Immature natural killer cell (primary cell): ENCODE results near the gene OLR1. TPM values are rescaled to one million over a fixed set of nuclear protein-coding genes. Genes with fewer than 3 reads are reported as not detected.

ENCODE experiments used
- DNase-seq, 3 donors: peaks; one replicate each; pipeline ENCODE4 v3.0.0; 2022; ENCODE audit warnings: mixed read lengths in 1 of 3
- H3K27ac Mint-ChIP-seq, 6 donors: one replicate each; pipeline ENCODE4 v1.8.0; 2020; ENCODE audit warnings: mixed read lengths in 6 of 6, mild to moderate bottlenecking in 5 of 6, inconsistent platforms in 4 of 6, moderate library complexity in 3 of 6
- H3K27me3 Mint-ChIP-seq, 3 donors: one replicate each; pipeline ENCODE4 v1.8.0; 2020 to 2021; ENCODE audit warnings: low read depth in 3 of 3, mild to moderate bottlenecking in 3 of 3, mixed read lengths in 3 of 3, moderate library complexity in 3 of 3, inconsistent platforms in 1 of 3
- H3K36me3 Mint-ChIP-seq, 3 donors: one replicate each; pipeline ENCODE4 v1.8.0; 2020; ENCODE audit warnings: mixed read lengths in 3 of 3, inconsistent platforms in 2 of 3, mild to moderate bottlenecking in 2 of 3
- H3K4me1 Mint-ChIP-seq, 2 donors: one replicate each; pipeline ENCODE4 v1.8.0; 2020; ENCODE audit warnings: inconsistent platforms in 2 of 2, mild to moderate bottlenecking in 2 of 2, mixed read lengths in 2 of 2, moderate library complexity in 1 of 2
- H3K4me3 Mint-ChIP-seq, 5 donors: one replicate each; pipeline ENCODE4 v1.8.0; 2020; ENCODE audit warnings: mild to moderate bottlenecking in 5 of 5, mixed read lengths in 5 of 5, inconsistent platforms in 3 of 5, moderate library complexity in 3 of 5
- H3K9me3 Mint-ChIP-seq, 6 donors: one replicate each; pipeline ENCODE4 v1.8.0; 2020; ENCODE audit warnings: mild to moderate bottlenecking in 6 of 6, mixed read lengths in 6 of 6, inconsistent platforms in 4 of 6, moderate library complexity in 3 of 6
- polyA plus RNA-seq, 3 donors: library from polyadenylated mRNA; unstranded; fragments of 300-500 nt; fragmentation: Illumina TruSeq; gene quantifications; one replicate each; pipeline ENCODE4 v1.2.3, GENCODE V29; 2021

OLR1 gene
- polyA plus RNA-seq, 3 donors from 2014 or later = not detected

- Mint-ChIP-seq H3K27ac (no peak overlapping the region), H3K27me3 (peaks cover 0 to 12% (median 3%) of the 10 kb centered on the region in 3 donors), H3K36me3 (no peaks in the 10 kb centered on the region)
Measured at GRCh38 chr12:10126413-10126812, 45.5 kb downstream of the OLR1 start.

GRCh38 chr12:10122689-10123088, 49.2 kb downstream of the OLR1 start:
- peaks cover 0 to 4% (median 0%) of the 10 kb centered on the region in 6 donors for H3K9me3 Mint-ChIP-seq
- no peak for DNase-seq
- H3K4me3 Mint-ChIP-seq = no peak overlapping the region
- peaks cover 2 to 8% of the 10 kb centered on the region in 2 donors for H3K4me1 Mint-ChIP-seq
- no peaks in the 10 kb centered on the region for H3K36me3 Mint-ChIP-seq
- no peak overlapping the region for H3K27ac Mint-ChIP-seq
- H3K27me3 Mint-ChIP-seq = peaks cover 0 to 8% (median 2%) of the 10 kb centered on the region in 3 donors

More at GRCh38 chr12:10126413-10126812, 45.5 kb downstream of the OLR1 start:
- H3K9me3 Mint-ChIP-seq = no peaks in the 10 kb centered on the region
- no peak overlapping the region for H3K4me3 Mint-ChIP-seq
- DNase-seq = no peak
- peaks cover 2 to 8% of the 10 kb centered on the region in 2 donors for H3K4me1 Mint-ChIP-seq

DNA sequence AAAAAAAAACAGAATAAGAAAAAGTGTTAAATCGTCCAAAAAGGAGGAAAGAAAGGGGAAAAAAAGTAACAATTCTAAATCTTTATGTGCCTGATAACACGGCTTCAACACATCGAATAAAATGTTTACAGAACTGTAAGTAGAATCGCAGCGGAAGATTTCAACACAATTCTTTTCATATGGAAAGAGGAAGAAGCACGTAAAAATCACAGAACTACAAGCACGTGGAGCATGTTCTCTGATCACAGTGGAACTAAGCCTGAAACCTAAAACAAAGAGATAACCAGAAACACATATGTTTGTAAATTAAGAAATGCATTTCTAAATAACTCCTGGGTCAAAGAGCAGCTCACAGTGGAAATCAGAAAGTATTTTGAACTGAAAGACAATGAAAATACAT, 50.7 kb downstream of the OLR1 start:
- DNase-seq = no peak
- peaks cover 0 to 4% (median 0%) of the 10 kb centered on the region in 6 donors for H3K9me3 Mint-ChIP-seq
- H3K4me3 Mint-ChIP-seq = no peak overlapping the region
- H3K4me1 Mint-ChIP-seq = peaks cover 0 to 1% of the 10 kb centered on the region in 2 donors
- peaks cover 0 to 3% (median 0%) of the 10 kb centered on the region in 3 donors for H3K27me3 Mint-ChIP-seq
- H3K27ac Mint-ChIP-seq = no peak overlapping the region
- no peaks in the 10 kb centered on the region for H3K36me3 Mint-ChIP-seq

GRCh38 chr12:10119066-10119465, 52.9 kb downstream of the OLR1 start:
- Mint-ChIP-seq H3K27ac (no peak overlapping the region), H3K36me3 (no peaks in the 10 kb centered on the region), H3K9me3 (peaks cover 0 to 4% (median 0%) of the 10 kb centered on the region in 6 donors), H3K4me3 (no peak overlapping the region), H3K27me3 (peaks cover 0 to 3% (median 0%) of the 10 kb centered on the region in 3 donors), H3K4me1 (no peaks in the 10 kb centered on the region)
- no peak for DNase-seq

GRCh38 chr12:10115890-10116289, 56.0 kb downstream of the OLR1 start:
- DNase-seq = no peak
- peaks cover 0 to 5% (median 2%) of the 10 kb centered on the region in 3 donors for H3K27me3 Mint-ChIP-seq
- H3K9me3 Mint-ChIP-seq = peaks cover 0 to 5% (median 0%) of the 10 kb centered on the region in 6 donors
- no peak overlapping the region for H3K27ac Mint-ChIP-seq
- H3K4me3 Mint-ChIP-seq = no peak overlapping the region
- no peaks in the 10 kb centered on the region for H3K36me3 Mint-ChIP-seq
- no peaks in the 10 kb centered on the region for H3K4me1 Mint-ChIP-seq

GRCh38 chr12:10115311-10115710, 56.6 kb downstream of the OLR1 start:
- no peaks in the 10 kb centered on the region for H3K4me1 Mint-ChIP-seq
- no peak overlapping the region for H3K4me3 Mint-ChIP-seq
- H3K9me3 Mint-ChIP-seq = peaks cover 0 to 7% (median 0%) of the 10 kb centered on the region in 6 donors
- no peaks in the 10 kb centered on the region for H3K36me3 Mint-ChIP-seq
- no peak for DNase-seq
- H3K27ac Mint-ChIP-seq = no peak overlapping the region
- H3K27me3 Mint-ChIP-seq = peaks cover 0 to 6% (median 5%) of the 10 kb centered on the region in 3 donors

DNA sequence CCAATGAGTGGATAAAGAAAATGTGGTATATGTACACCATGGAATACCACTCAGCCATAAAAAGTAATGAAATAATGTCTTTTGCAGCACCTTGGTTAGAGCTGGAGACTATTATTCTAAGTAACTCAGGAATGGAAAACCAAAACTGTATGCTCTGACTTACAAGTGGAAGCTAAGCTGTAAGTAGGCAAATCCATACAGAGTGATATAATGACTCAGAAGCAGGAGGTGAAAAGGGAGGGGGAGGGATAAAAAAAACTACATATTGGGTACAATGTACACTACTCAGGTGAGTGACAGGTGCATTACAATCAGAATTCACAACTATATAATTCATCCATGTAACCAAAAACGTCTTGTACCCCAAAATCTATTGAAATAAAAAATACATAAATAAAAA, 58.0 kb downstream of the OLR1 start:
- Mint-ChIP-seq H3K9me3 (peaks cover 0 to 3% (median 0%) of the 10 kb centered on the region in 6 donors), H3K27ac (no peak overlapping the region), H3K4me3 (no peak overlapping the region), H3K36me3 (no peaks in the 10 kb centered on the region), H3K4me1 (no peaks in the 10 kb centered on the region), H3K27me3 (peaks cover 0 to 7% (median 5%) of the 10 kb centered on the region in 3 donors)
- no peak for DNase-seq

DNA sequence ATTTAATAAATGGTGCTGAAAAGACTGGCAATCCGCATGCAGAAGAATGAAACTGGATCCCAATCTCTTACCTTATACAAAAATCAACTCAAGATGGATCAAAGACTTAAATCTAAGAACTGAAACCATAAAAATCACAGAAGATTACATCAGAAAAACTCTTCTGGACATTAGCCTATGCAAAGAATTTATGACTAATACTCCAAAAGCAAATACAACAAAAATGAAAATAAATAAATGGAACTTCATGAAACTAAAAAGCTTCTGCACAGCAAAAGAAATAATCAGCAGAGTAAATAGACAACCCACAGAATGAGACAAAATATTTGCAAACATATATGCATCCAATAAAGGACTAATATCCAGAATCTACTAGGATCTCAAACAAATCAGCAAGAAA, 58.9 kb downstream of the OLR1 start:
- no peak overlapping the region for H3K4me3 Mint-ChIP-seq
- H3K9me3 Mint-ChIP-seq = peaks cover 0 to 3% (median 0%) of the 10 kb centered on the region in 6 donors
- H3K27me3 Mint-ChIP-seq = peaks cover 0 to 12% (median 5%) of the 10 kb centered on the region in 3 donors
- H3K4me1 Mint-ChIP-seq = no peaks in the 10 kb centered on the region
- H3K27ac Mint-ChIP-seq = no peak overlapping the region
- no peaks in the 10 kb centered on the region for H3K36me3 Mint-ChIP-seq
- no peak for DNase-seq

GRCh38 chr12:10111451-10111850, 60.5 kb downstream of the OLR1 start:
- Mint-ChIP-seq H3K27me3 (peaks cover 3 to 13% (median 5%) of the 10 kb centered on the region in 3 donors), H3K4me1 (no peaks in the 10 kb centered on the region), H3K4me3 (no peak overlapping the region)

GRCh38 chr12:10110256-10110844, 61.6 kb downstream of the OLR1 start:
- no peak overlapping the region for H3K27ac Mint-ChIP-seq
- H3K36me3 Mint-ChIP-seq = peaks cover 0 to 7% (median 5%) of the 10 kb centered on the region in 3 donors
- peaks cover 5 to 14% (median 5%) of the 10 kb centered on the region in 3 donors for H3K27me3 Mint-ChIP-seq
- H3K4me1 Mint-ChIP-seq = no peaks in the 10 kb centered on the region
- no peak for DNase-seq
- H3K9me3 Mint-ChIP-seq = peaks cover 0 to 3% (median 0%) of the 10 kb centered on the region in 6 donors
- no peak overlapping the region for H3K4me3 Mint-ChIP-seq

More at GRCh38 chr12:10111451-10111850, 60.5 kb downstream of the OLR1 start:
- peaks cover 0 to 3% (median 0%) of the 10 kb centered on the region in 6 donors for H3K9me3 Mint-ChIP-seq
- peaks cover 0 to 5% (median 0%) of the 10 kb centered on the region in 3 donors for H3K36me3 Mint-ChIP-seq
- DNase-seq = no peak
- no peak overlapping the region for H3K27ac Mint-ChIP-seq

Other genes with a start within 250 kb of the OLR1 start
- gene CLEC2A, start 239.8 kb downstream of the OLR1 start, polyA plus RNA-seq = not detected
- 1 to 10 TPM; 2.9 to 5.6 (median 4.3) TPM for gene CLEC12A, start 200.7 kb downstream of the OLR1 start, polyA plus RNA-seq
- 1 to 10 TPM in 1 of 3 donors, under 1 TPM in 1, not detected in 1; 0.47 to 2.0 TPM for gene CLEC1B, start 173.0 kb downstream of the OLR1 start, polyA plus RNA-seq
- gene CLEC12B, start 161.5 kb downstream of the OLR1 start, polyA plus RNA-seq = under 1 TPM in 1 of 3 donors, not detected in 2; 0.67 TPM
- gene CLEC9A, start 141.4 kb downstream of the OLR1 start, polyA plus RNA-seq = under 1 TPM in 1 of 3 donors, not detected in 2; 0.99 TPM
- gene CLEC1A, start 73.1 kb downstream of the OLR1 start, polyA plus RNA-seq = not detected
- gene CLEC7A, start 41.9 kb downstream of the OLR1 start, polyA plus RNA-seq = 1 to 10 TPM in 2 of 3 donors, not detected in 1; 1.4 to 2.0 TPM
- gene TMEM52B, start 6.9 kb upstream of the OLR1 start, polyA plus RNA-seq = not detected
- 10 to 100 TPM; 50.8 to 69.3 (median 53.9) TPM for gene GABARAPL1, start 40.7 kb upstream of the OLR1 start, polyA plus RNA-seq
- gene KLRD1, start 135.7 kb upstream of the OLR1 start, polyA plus RNA-seq = 1,000 to 10,000 TPM; 1,034 to 1,330 (median 1,098) TPM
- gene KLRK1, start 217.9 kb upstream of the OLR1 start, polyA plus RNA-seq = 100 to 1,000 TPM; 623 to 949 (median 731) TPM
- gene KLRC4, start 237.6 kb upstream of the OLR1 start, polyA plus RNA-seq = 10 to 100 TPM; 14.3 to 28.5 (median 15.0) TPM
- gene KLRC3, start 248.5 kb upstream of the OLR1 start, polyA plus RNA-seq = 10 to 100 TPM; 27.6 to 59.0 (median 28.4) TPM